Endothelial cell of umbilical vein (primary cell): ENCODE measurements around the gene PIGT. TPM values are rescaled to one million over a fixed set of nuclear protein-coding genes. Genes with fewer than 3 reads are reported as not detected.

ENCODE experiments used
- BruUV-seq: library from RNA; stranded (reverse); fragments of 400-500 nt; replicated peaks from 2 replicates; lab custom pipeline; 2021; lab: Mats Ljungman, UMichigan
- CTCF ChIA-PET: fragments of 300-600, 350-600 bp; sonication (Branson Sonifier 250); formaldehyde crosslinking; loops from one replicate; lab custom pipeline; 2021; ENCODE audit warnings: antibody characterized with exemption, inconsistent platforms; lab: Charles Lee
- POLR2A ChIA-PET: fragments of 300-600, 350-600 bp; sonication (Branson Sonifier 250); formaldehyde crosslinking; loops from one replicate; lab custom pipeline; 2021; ENCODE audit warnings: antibody characterized with exemption, inconsistent platforms; lab: Charles Lee
- DNase-seq: peaks from one replicate; pipeline ENCODE4 v3.0.0-alpha.2; 2011; ENCODE audit warnings: low read depth, low spot score
- FAIRE-seq: peaks from 2 replicates; lab custom pipeline; 2011; peaks lifted over from hg19 to GRCh38; lab: Jason Lieb, UNC
- H2AFZ ChIP-seq: 2 replicates; pipeline ENCODE4 v1.6.0; 2012; ENCODE audit warnings: low read depth, low read length, control low read depth, inconsistent platforms
- H3K27ac ChIP-seq: 2 replicates; pipeline ENCODE4 v1.5.1; 2011; ENCODE audit warnings: low read depth, mild to moderate bottlenecking, control low read depth, low read length, moderate library complexity; ENCODE audit not compliant: insufficient read depth
- H3K27me3 ChIP-seq, 2 experiments: 2 replicates each; pipeline versions ENCODE4 v1.6.0 to v1.6.1; 2011; ENCODE audit warnings: low read length in 2 of 2, mixed read lengths in 1 of 2; ENCODE audit not compliant: control insufficient read depth in 2 of 2, insufficient read depth in 2 of 2
- H3K36me3 ChIP-seq, 2 experiments: 2 replicates in 1 of 2; 3 replicates in 1 of 2; pipeline ENCODE4 v1.5.1; 2011; ENCODE audit warnings: low read length in 2 of 2, mild to moderate bottlenecking in 1 of 2, moderate library complexity in 1 of 2; ENCODE audit not compliant: control insufficient read depth in 2 of 2, insufficient read depth in 2 of 2; ENCODE audit errors: extremely low read depth in 1 of 2
- H3K4me1 ChIP-seq: 3 replicates; pipeline ENCODE4 v1.5.1; 2011; ENCODE audit warnings: mild to moderate bottlenecking, low read length; ENCODE audit not compliant: control insufficient read depth, insufficient read depth; ENCODE audit errors: extremely low read depth
- H3K4me2 ChIP-seq: 2 replicates; pipeline ENCODE4 v1.6.1; 2011; ENCODE audit warnings: low read length, control low read depth, mixed read lengths; ENCODE audit not compliant: insufficient read depth
- H3K4me3 ChIP-seq, 3 experiments: fragments of 200-600 bp in 1 of 3; sonication (generic), shearing (Covaris generic) in 1 of 3; replicated peaks in 1 of 3; 2 replicates each; pipeline ENCODE4 v1.5.1; 2011 to 2016; ENCODE audit warnings: control low read depth in 3 of 3, low read length in 3 of 3, mild to moderate bottlenecking in 2 of 3, inconsistent platforms in 1 of 3, low read depth in 1 of 3, moderate library complexity in 1 of 3; ENCODE audit not compliant: insufficient read depth in 1 of 3
- H3K79me2 ChIP-seq: 2 replicates; pipeline ENCODE4 v1.6.0; 2012; ENCODE audit warnings: low read length, inconsistent platforms; ENCODE audit not compliant: control insufficient read depth, insufficient read depth
- H3K9ac ChIP-seq: replicated peaks from 2 replicates; pipeline ENCODE3; 2011; ENCODE audit warnings: low read length, control low read depth; ENCODE audit not compliant: insufficient read depth; ENCODE audit errors: extremely low read depth
- H3K9me1 ChIP-seq: replicated peaks from 3 replicates; pipeline ENCODE4 v1.6.0; 2011; ENCODE audit warnings: mild to moderate bottlenecking, low read length; ENCODE audit not compliant: control insufficient read depth, insufficient read depth; ENCODE audit errors: extremely low read depth
- H3K9me3 ChIP-seq: replicated peaks from 2 replicates; pipeline ENCODE4 v1.5.1; 2012; ENCODE audit warnings: low read length, inconsistent platforms; ENCODE audit not compliant: control insufficient read depth, insufficient read depth
- H4K20me1 ChIP-seq: replicated peaks from 2 replicates; pipeline ENCODE3; 2011; ENCODE audit warnings: mild to moderate bottlenecking, low read length; ENCODE audit not compliant: control insufficient read depth, insufficient read depth; ENCODE audit errors: extremely low read depth
- CTCF ChIP-seq, 2 donors: IDR thresholded peaks; 1 replicate in 1 of 2; 2 replicates in 1 of 2; pipeline ENCODE4 v1.5.1; 2011; ENCODE audit warnings: low read length in 2 of 2, mild to moderate bottlenecking in 2 of 2, moderate library complexity in 2 of 2, control low read depth in 1 of 2, inconsistent platforms in 1 of 2, low read depth in 1 of 2; ENCODE audit not compliant: insufficient read depth in 1 of 2; ENCODE audit errors: extremely low read depth in 1 of 2
- FOS ChIP-seq: IDR thresholded peaks from 2 replicates; pipeline ENCODE4 v1.6.1; 2011; ENCODE audit warnings: mild to moderate bottlenecking, low read length, moderate library complexity, borderline replicate concordance; ENCODE audit not compliant: insufficient read depth
- MAX ChIP-seq: IDR thresholded peaks from 2 replicates; pipeline ENCODE4 v1.6.1; 2011; ENCODE audit not compliant: insufficient read depth, insufficient read length
- MYC ChIP-seq: IDR thresholded peaks from one replicate; pipeline ENCODE4 v1.6.1; 2011; ENCODE audit warnings: mild to moderate bottlenecking, low read depth, low read length
- POLR2A ChIP-seq: IDR thresholded peaks from 2 replicates; pipeline ENCODE4 v1.6.1; 2012; ENCODE audit warnings: low read depth, mild to moderate bottlenecking, control low read depth, low read length
- dilution Hi-C: fragments of 300-500 bp; cut with MboI; formaldehyde crosslinking; loops from one replicate; pipeline ENCODE4 v1.15.0; 2019; ENCODE audit warnings: low sequenced_read_pairs; ENCODE audit not compliant: extremely low pct_ligation_motif_present
- intact Hi-C: fragments of 100-400 bp; cut with micrococcal nuclease; formaldehyde crosslinking; loops from one replicate; pipeline ENCODE4 v1.10.0; 2022
- polyA plus RNA-seq, 4 experiments: library from polyadenylated mRNA; depleted of rRNA in 3 of 4; stranded (reverse) in 3 of 4; unstranded in 1 of 4; fragments of >200 nt; gene quantifications; 2 replicates each; pipeline versions ENCODE4 v1.2.1 to v1.2.3, GENCODE V29; 2011 to 2012; ENCODE audit warnings: missing spikeins in 1 of 4
- total RNA-seq: library from RNA; stranded (reverse); gene quantifications from 2 replicates; pipeline ENCODE4 v1.2.3, GENCODE V29; 2021

Gene PIGT
- total and polyA plus RNA-seq, 2 donors (not counting 3 experiments of a cell fraction or from before 2014, with no cell fraction given), result 96.8 to 143 TPM

DNA sequence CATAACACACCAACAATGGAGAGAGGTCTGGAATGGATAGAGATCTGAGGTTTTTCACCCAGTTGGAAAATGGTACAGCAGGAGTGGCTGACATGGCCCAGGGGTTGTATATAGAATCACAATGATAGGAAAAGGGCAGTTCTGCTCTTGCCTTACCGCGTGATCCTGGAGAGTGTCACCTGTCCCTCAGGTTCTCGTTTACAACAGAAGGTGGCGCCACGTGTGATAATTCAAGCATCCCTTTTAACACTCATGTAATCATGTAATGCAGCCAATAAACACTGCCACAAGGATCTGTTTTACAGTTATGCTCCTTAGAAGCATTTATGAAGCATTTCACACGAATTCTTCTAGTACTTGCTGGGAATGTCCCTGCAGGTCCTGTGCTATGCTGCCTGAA lies 40.7 kb downstream of the PIGT start:
- H3K4me1 ChIP-seq, result no peaks in the 10 kb centered on the region
- POLR2A ChIA-PET, result no interaction called here
- H3K27ac ChIP-seq, result no peak overlapping the region
- FAIRE-seq (no peak), DNase-seq (peak; percentile 28)
- H2AFZ ChIP-seq, result no peak overlapping the region
- H3K4me2 ChIP-seq, result no peak overlapping the region
- H3K9ac ChIP-seq, result no peak overlapping the region
- no peaks in the 10 kb centered on the region for H3K36me3 ChIP-seq
- no peak overlapping the region for H3K4me3 ChIP-seq
- no peaks in the 10 kb centered on the region for H4K20me1 ChIP-seq
- no TSS peak for BruUV-seq
- H3K9me1 ChIP-seq, result no peaks in the 10 kb centered on the region
- dilution Hi-C loops (no loop called here), intact Hi-C loops (loop anchor here (1.0 kb wide), 1 partner anchor 315 kb away; no protein-coding TSS in a partner anchor)
- peaks cover 9 to 14% of the 10 kb centered on the region in 2 experiments for H3K27me3 ChIP-seq
- CTCF ChIA-PET, result interaction anchor here (1.1 to 8.5 kb wide), 2 partner anchors 8 to 315 kb away, joined by 3 to 88 read pairs; no protein-coding TSS in a partner anchor
- no peaks in the 10 kb centered on the region for H3K79me2 ChIP-seq
- TF ChIP-seq CTCF (IDR thresholded peaks at IDR 0.05; ENCODE audit: extremely low read depth in 1 of 2, insufficient read depth in 1 of 2, low read depth in 1 of 2, low read length in 2 of 2) (peak in 1 of 2 donors; percentile 33), MAX (no peak), MYC (no peak)
- no peaks in the 10 kb centered on the region for H3K9me3 ChIP-seq

- dilution Hi-C loops (no loop called here), intact Hi-C loops (no loop called here)
- no peaks in the 10 kb centered on the region for H3K36me3 ChIP-seq
- H3K79me2 ChIP-seq, result no peaks in the 10 kb centered on the region
- no peak overlapping the region for H3K4me2 ChIP-seq
- H3K9me3 ChIP-seq, result no peaks in the 10 kb centered on the region
- no peaks in the 10 kb centered on the region for H3K4me1 ChIP-seq
- peaks cover 20 to 23% of the 10 kb centered on the region in 2 experiments for H3K27me3 ChIP-seq
- ChIA-PET POLR2A (no interaction called here), CTCF (interaction anchor here (0.9 to 3.5 kb wide), 7 partner anchors 9 to 311 kb away, joined by 3 to 26 read pairs (median 8); partner anchors contain the start of gene SYS1)
- H2AFZ ChIP-seq, result no peak overlapping the region
- no peak for FAIRE-seq
- H4K20me1 ChIP-seq, result no peaks in the 10 kb centered on the region
- H3K9ac ChIP-seq, result no peak overlapping the region
- peak; percentile 9 to 17 for TF ChIP-seq CTCF (IDR thresholded peaks at IDR 0.05; ENCODE audit: extremely low read depth in 1 of 2, insufficient read depth in 1 of 2, low read depth in 1 of 2, low read length in 2 of 2)
- TF ChIP-seq POLR2A, result no peak
- no peak for TF ChIP-seq FOS
- DNase-seq, result no peak
- no peak overlapping the region for H3K4me3 ChIP-seq
- H3K9me1 ChIP-seq, result no peaks in the 10 kb centered on the region
- H3K27ac ChIP-seq, result no peak overlapping the region
- BruUV-seq, result no TSS peak
These were observed 43.7 kb downstream of the PIGT start for GRCh38 chr20:45459606-45460005.
